Keratinocyte (primary cell): ENCODE measurements around the gene FURIN. TPM values are rescaled to one million over a fixed set of nuclear protein-coding genes. Genes with fewer than 3 reads are reported as not detected.

ENCODE experiments used
- DNase-seq: peaks from one replicate; pipeline ENCODE4 v3.0.0-alpha.2; 2011; ENCODE audit warnings: low read depth, missing footprints, low spot score
- FAIRE-seq: peaks from 2 replicates; lab custom pipeline; 2011; peaks lifted over from hg19 to GRCh38; lab: Jason Lieb, UNC
- H2AFZ ChIP-seq: 2 replicates; pipeline ENCODE4 v1.6.0; 2012; ENCODE audit warnings: low read length, control low read depth, inconsistent platforms; ENCODE audit not compliant: control insufficient read depth
- H3K27ac ChIP-seq: 2 replicates; pipeline ENCODE4 v1.5.1; 2011; ENCODE audit warnings: low read length; ENCODE audit not compliant: control insufficient read depth, insufficient read depth
- H3K27me3 ChIP-seq: 3 replicates; pipeline ENCODE4 v1.6.0; 2011; ENCODE audit warnings: low read length; ENCODE audit not compliant: control insufficient read depth, insufficient read depth; ENCODE audit errors: extremely low read depth
- H3K36me3 ChIP-seq, 2 experiments: 2 replicates in 1 of 2; 3 replicates in 1 of 2; pipeline ENCODE4 v1.5.1; 2011; ENCODE audit warnings: low read length in 2 of 2, mild to moderate bottlenecking in 1 of 2; ENCODE audit not compliant: control insufficient read depth in 2 of 2, insufficient read depth in 2 of 2; ENCODE audit errors: extremely low read depth in 1 of 2
- H3K4me1 ChIP-seq: 3 replicates; pipeline ENCODE4 v1.5.1; 2011; ENCODE audit warnings: low read length; ENCODE audit not compliant: control insufficient read depth, insufficient read depth; ENCODE audit errors: extremely low read depth
- H3K4me2 ChIP-seq: 3 replicates; pipeline ENCODE4 v1.6.0; 2011; ENCODE audit warnings: low read depth, low read length; ENCODE audit not compliant: control insufficient read depth, insufficient read depth; ENCODE audit errors: extremely low read depth
- H3K4me3 ChIP-seq, 3 experiments: fragments of 200-600 bp in 1 of 3; sonication (generic) in 1 of 3; 2 replicates in 2 of 3; 3 replicates in 1 of 3; pipeline ENCODE4 v1.5.1; 2011 to 2016; ENCODE audit warnings: low read length in 3 of 3, mild to moderate bottlenecking in 3 of 3, control low read depth in 2 of 3, inconsistent platforms in 1 of 3, low read depth in 1 of 3, mixed read lengths in 1 of 3, mixed run types in 1 of 3, moderate library complexity in 1 of 3; ENCODE audit not compliant: control insufficient read depth in 2 of 3, insufficient read depth in 2 of 3; ENCODE audit errors: extremely low read depth in 1 of 3
- H3K79me2 ChIP-seq: 2 replicates; pipeline ENCODE4 v1.6.0; 2012; ENCODE audit warnings: low read length; ENCODE audit not compliant: control insufficient read depth, insufficient read depth
- H3K9ac ChIP-seq: 3 replicates; pipeline ENCODE4 v1.6.0; 2011; ENCODE audit warnings: low read length; ENCODE audit not compliant: control insufficient read depth, insufficient read depth; ENCODE audit errors: extremely low read depth
- H3K9me1 ChIP-seq: 3 replicates; pipeline ENCODE4 v1.6.0; 2011; ENCODE audit warnings: low read length; ENCODE audit not compliant: control insufficient read depth, insufficient read depth; ENCODE audit errors: extremely low read depth
- H3K9me3 ChIP-seq: 2 replicates; pipeline ENCODE4 v1.5.1; 2012; ENCODE audit warnings: low read depth, low read length; ENCODE audit not compliant: control insufficient read depth
- H4K20me1 ChIP-seq: 3 replicates; pipeline ENCODE4 v1.6.0; 2011; ENCODE audit warnings: low read length; ENCODE audit not compliant: control insufficient read depth, insufficient read depth; ENCODE audit errors: extremely low read depth
- EZH2 ChIP-seq: IDR thresholded peaks from one replicate; pipeline ENCODE4 v1.6.1; 2012; ENCODE audit warnings: inconsistent platforms, mild to moderate bottlenecking, low read length, moderate library complexity
- dilution Hi-C: fragments of 300-500 bp; cut with MboI; formaldehyde crosslinking; loops from one replicate; pipeline ENCODE4 v1.7.0; 2020; ENCODE audit warnings: low sequenced_read_pairs; ENCODE audit not compliant: extremely low pct_ligation_motif_present
- polyA plus RNA-seq, 5 experiments: library from polyadenylated mRNA; depleted of rRNA in 3 of 5; stranded (reverse) in 3 of 5; stranded (forward) in 1 of 5; unstranded in 1 of 5; fragments of >200 nt; gene quantifications; 1 replicate in 1 of 5; 2 replicates in 3 of 5; 3 replicates in 1 of 5; pipeline versions ENCODE4 v1.2.1 to v1.2.3, GENCODE V29; 2011 to 2012; ENCODE audit warnings: missing spikeins in 2 of 5, low read depth in 1 of 5, low replicate concordance in 1 of 5
- TF ChIP-seq, protein P1 (sequence below), 3 experiments: IDR thresholded peaks in 1 of 3; conservative IDR thresholded peaks in 1 of 3; optimal IDR thresholded peaks in 1 of 3; 2 replicates in 2 of 3; 3 replicates in 1 of 3; pipeline versions ENCODE3 to v1.5.1; 2011; ENCODE audit warnings: low read length in 3 of 3, mild to moderate bottlenecking in 3 of 3, moderate library complexity in 2 of 3, control low read depth in 1 of 3, inconsistent platforms in 1 of 3; ENCODE audit not compliant: insufficient read depth in 2 of 3; ENCODE audit errors: extremely low read depth in 1 of 3

FURIN gene
- polyA plus RNA-seq, 1 donor (not counting 4 experiments of a cell fraction or from before 2014, with no cell fraction given) = 22.8 TPM

DNA sequence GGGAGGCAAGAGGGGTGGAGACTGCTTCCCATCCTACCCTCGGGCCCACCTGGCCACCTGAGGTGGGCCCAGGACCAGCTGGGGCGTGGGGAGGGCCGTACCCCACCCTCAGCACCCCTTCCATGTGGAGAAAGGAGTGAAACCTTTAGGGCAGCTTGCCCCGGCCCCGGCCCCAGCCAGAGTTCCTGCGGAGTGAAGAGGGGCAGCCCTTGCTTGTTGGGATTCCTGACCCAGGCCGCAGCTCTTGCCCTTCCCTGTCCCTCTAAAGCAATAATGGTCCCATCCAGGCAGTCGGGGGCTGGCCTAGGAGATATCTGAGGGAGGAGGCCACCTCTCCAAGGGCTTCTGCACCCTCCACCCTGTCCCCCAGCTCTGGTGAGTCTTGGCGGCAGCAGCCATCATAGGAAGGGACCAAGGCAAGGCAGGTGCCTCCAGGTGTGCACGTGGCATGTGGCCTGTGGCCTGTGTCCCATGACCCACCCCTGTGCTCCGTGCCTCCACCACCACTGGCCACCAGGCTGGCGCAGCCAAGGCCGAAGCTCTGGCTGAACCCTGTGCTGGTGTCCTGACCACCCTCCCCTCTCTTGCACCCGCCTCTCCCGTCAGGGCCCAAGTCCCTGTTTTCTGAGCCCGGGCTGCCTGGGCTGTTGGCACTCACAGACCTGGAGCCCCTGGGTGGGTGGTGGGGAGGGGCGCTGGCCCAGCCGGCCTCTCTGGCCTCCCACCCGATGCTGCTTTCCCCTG lies 13.8 kb downstream of the FURIN start:
- no peak overlapping the region for H3K27ac ChIP-seq
- dilution Hi-C loops = no loop called here

DNA sequence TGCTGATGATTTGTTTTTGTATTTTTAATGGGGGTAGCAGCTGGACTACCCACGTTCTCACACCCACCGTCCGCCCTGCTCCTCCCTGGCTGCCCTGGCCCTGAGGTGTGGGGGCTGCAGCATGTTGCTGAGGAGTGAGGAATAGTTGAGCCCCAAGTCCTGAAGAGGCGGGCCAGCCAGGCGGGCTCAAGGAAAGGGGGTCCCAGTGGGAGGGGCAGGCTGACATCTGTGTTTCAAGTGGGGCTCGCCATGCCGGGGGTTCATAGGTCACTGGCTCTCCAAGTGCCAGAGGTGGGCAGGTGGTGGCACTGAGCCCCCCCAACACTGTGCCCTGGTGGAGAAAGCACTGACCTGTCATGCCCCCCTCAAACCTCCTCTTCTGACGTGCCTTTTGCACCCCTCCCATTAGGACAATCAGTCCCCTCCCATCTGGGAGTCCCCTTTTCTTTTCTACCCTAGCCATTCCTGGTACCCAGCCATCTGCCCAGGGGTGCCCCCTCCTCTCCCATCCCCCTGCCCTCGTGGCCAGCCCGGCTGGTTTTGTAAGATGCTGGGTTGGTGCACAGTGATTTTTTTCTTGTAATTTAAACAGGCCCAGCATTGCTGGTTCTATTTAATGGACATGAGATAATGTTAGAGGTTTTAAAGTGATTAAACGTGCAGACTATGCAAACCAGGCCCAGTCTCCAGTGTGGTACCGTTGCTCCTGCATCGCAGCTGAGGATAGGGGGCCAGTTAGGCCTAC lies 14.6 kb downstream of the FURIN start:
- H3K4me1 ChIP-seq = no peaks in the 10 kb centered on the region
- no peaks in the 10 kb centered on the region for H3K27me3 ChIP-seq
- no peak for DNase-seq
- H3K9ac ChIP-seq = no peak overlapping the region
- TF ChIP-seq, protein P1, sequence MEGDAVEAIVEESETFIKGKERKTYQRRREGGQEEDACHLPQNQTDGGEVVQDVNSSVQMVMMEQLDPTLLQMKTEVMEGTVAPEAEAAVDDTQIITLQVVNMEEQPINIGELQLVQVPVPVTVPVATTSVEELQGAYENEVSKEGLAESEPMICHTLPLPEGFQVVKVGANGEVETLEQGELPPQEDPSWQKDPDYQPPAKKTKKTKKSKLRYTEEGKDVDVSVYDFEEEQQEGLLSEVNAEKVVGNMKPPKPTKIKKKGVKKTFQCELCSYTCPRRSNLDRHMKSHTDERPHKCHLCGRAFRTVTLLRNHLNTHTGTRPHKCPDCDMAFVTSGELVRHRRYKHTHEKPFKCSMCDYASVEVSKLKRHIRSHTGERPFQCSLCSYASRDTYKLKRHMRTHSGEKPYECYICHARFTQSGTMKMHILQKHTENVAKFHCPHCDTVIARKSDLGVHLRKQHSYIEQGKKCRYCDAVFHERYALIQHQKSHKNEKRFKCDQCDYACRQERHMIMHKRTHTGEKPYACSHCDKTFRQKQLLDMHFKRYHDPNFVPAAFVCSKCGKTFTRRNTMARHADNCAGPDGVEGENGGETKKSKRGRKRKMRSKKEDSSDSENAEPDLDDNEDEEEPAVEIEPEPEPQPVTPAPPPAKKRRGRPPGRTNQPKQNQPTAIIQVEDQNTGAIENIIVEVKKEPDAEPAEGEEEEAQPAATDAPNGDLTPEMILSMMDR (optimal IDR thresholded peaks at IDR 0.05 in 1 of 3, IDR thresholded peaks at IDR 0.05 in 1 of 3, conservative IDR thresholded peaks at IDR 0.05 in 1 of 3; ENCODE audit: extremely low read depth in 1 of 3, insufficient read depth in 2 of 3, low read length in 3 of 3) = no peak
- no peak for TF ChIP-seq EZH2
- no peaks in the 10 kb centered on the region for H3K9me3 ChIP-seq
- no peaks in the 10 kb centered on the region for H4K20me1 ChIP-seq
- dilution Hi-C loops = no loop called here
- no peak overlapping the region for H3K27ac ChIP-seq
- no peaks in the 10 kb centered on the region for H3K79me2 ChIP-seq
- H2AFZ ChIP-seq = no peak overlapping the region
- FAIRE-seq = no peak
- no peaks in the 10 kb centered on the region for H3K9me1 ChIP-seq
- H3K36me3 ChIP-seq = peaks cover 8 to 20% of the 10 kb centered on the region in 2 experiments
- H3K4me3 ChIP-seq = no peak overlapping the region
- no peak overlapping the region for H3K4me2 ChIP-seq

More for the DNA sequence above, 13.8 kb downstream of the FURIN start:
- DNase-seq = no peak
- Histone ChIP-seq H2AFZ (no peak overlapping the region), H3K4me1 (no peaks in the 10 kb centered on the region), H3K9ac (no peak overlapping the region), H3K4me3 (no peak overlapping the region), H3K79me2 (no peaks in the 10 kb centered on the region), H3K27me3 (no peaks in the 10 kb centered on the region), H3K9me3 (no peaks in the 10 kb centered on the region), H4K20me1 (no peaks in the 10 kb centered on the region), H3K4me2 (no peak overlapping the region), H3K36me3 (peaks cover 11 to 27% of the 10 kb centered on the region in 2 experiments), H3K9me1 (no peaks in the 10 kb centered on the region)
- no peak for FAIRE-seq
- TF ChIP-seq EZH2 = no peak
- TF ChIP-seq, protein P1 (optimal IDR thresholded peaks at IDR 0.05 in 1 of 3, IDR thresholded peaks at IDR 0.05 in 1 of 3, conservative IDR thresholded peaks at IDR 0.05 in 1 of 3; ENCODE audit: extremely low read depth in 1 of 3, insufficient read depth in 2 of 3, low read length in 3 of 3) = no peak
